ENCODE results near the gene PLPPR1.

- no peak for TF ChIP-seq POLR2A (IDR thresholded peaks at IDR 0.05)
- no peak for TF ChIP-seq CTCF (IDR thresholded peaks at IDR 0.05)
Measured at GRCh38 chr9:101359679-101360078, 331.2 kb downstream of the PLPPR1 start.
